AG04449 (cell line): ENCODE data around the gene UBA6.

ENCODE experiments used
- CTCF ChIA-PET: fragments of 350-600 bp; formaldehyde crosslinking; extraction: SDS; loops from one replicate; lab custom pipeline; 2021; ENCODE audit warnings: antibody characterized with exemption; lab: Yijun Ruan, JAX
- POLR2A ChIA-PET: fragments of 400-600, 350-600 bp; formaldehyde crosslinking; extraction: SDS; loops from one replicate; lab custom pipeline; 2020; ENCODE audit warnings: antibody characterized with exemption, inconsistent platforms; lab: Yijun Ruan, JAX
- DNase-seq: peaks from one replicate; pipeline ENCODE4 v3.0.0-alpha.2; 2010; ENCODE audit warnings: low read depth, low spot score
- H3K4me3 ChIP-seq: 2 replicates; pipeline ENCODE4 v1.5.1; 2011; ENCODE audit warnings: low read depth, mild to moderate bottlenecking, control low read depth, low read length
- CTCF ChIP-seq: IDR thresholded peaks from one replicate; pipeline ENCODE4 v1.5.1; 2011; ENCODE audit warnings: mild to moderate bottlenecking, moderate library complexity, low read length, control low read depth, inconsistent platforms; ENCODE audit not compliant: insufficient read depth; ENCODE audit errors: missing control alignments

Gene UBA6

GRCh38 chr4:67687636-67688035, 13.3 kb downstream of the UBA6 start:
- ChIA-PET CTCF (no interaction called here), POLR2A (interaction anchor here (1.5 kb wide), 1 partner anchor 13 kb away, joined by 7 read pairs; the partner anchor contains the start of gene UBA6)
- H3K4me3 ChIP-seq = no peak overlapping the region
- no peak for TF ChIP-seq CTCF
- peak; percentile 40 for DNase-seq

GRCh38 chr4:67685532-67685859, 15.5 kb downstream of the UBA6 start:
- no peak for TF ChIP-seq CTCF
- POLR2A ChIA-PET = no interaction called here
- DNase-seq = no peak
- H3K4me3 ChIP-seq = no peak overlapping the region
- CTCF ChIA-PET = no interaction called here

- no peak for DNase-seq
- ChIA-PET POLR2A (no interaction called here), CTCF (no interaction called here)
- no peak overlapping the region for H3K4me3 ChIP-seq
- no peak for TF ChIP-seq CTCF
Measured at GRCh38 chr4:67684839-67685531, 16.0 kb downstream of the UBA6 start.

- H3K4me3 ChIP-seq = no peak overlapping the region
- ChIA-PET CTCF (no interaction called here), POLR2A (no interaction called here)
- no peak for TF ChIP-seq CTCF
- no peak for DNase-seq
Measured at GRCh38 chr4:67682266-67682665, 18.7 kb downstream of the UBA6 start.

- TF ChIP-seq CTCF = no peak
- POLR2A ChIA-PET = no interaction called here
- no peak for DNase-seq
- no peak overlapping the region for H3K4me3 ChIP-seq
- CTCF ChIA-PET = interaction anchor here (1.1 to 1.2 kb wide), 2 partner anchors 66 to 72 kb away, joined by 3 read pairs; no protein-coding TSS in a partner anchor
Measured at GRCh38 chr4:67680581-67681222, 20.3 kb downstream of the UBA6 start.

GRCh38 chr4:67678612-67679011, 22.3 kb downstream of the UBA6 start:
- CTCF ChIA-PET = no interaction called here
- TF ChIP-seq CTCF = no peak
- POLR2A ChIA-PET = no interaction called here
- no peak for DNase-seq
- H3K4me3 ChIP-seq = no peak overlapping the region
